ENCODE measurements around the gene SCFD2.

DNA sequence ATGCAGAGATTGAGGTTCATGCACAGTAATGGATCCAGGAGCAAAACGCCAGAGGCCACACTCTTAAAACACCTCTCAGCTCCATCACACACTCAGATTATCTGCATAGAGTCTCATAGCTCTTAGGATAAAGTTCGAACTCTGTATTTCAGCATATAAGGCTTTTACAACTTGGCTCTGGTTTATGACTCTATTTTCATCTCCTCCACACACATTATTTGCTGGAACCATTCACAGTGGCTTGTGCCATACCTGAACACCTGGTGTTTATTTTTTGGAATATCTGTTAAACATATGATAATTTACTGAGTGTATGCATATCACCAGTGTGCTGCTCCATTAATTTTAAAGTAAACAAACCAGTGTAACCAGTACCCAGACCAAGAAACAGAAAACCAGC lies 476.5 kb downstream of the SCFD2 start:
- no peak for TF ChIP-seq POLR2A (IDR thresholded peaks at IDR 0.05)
- TF ChIP-seq, protein P1, sequence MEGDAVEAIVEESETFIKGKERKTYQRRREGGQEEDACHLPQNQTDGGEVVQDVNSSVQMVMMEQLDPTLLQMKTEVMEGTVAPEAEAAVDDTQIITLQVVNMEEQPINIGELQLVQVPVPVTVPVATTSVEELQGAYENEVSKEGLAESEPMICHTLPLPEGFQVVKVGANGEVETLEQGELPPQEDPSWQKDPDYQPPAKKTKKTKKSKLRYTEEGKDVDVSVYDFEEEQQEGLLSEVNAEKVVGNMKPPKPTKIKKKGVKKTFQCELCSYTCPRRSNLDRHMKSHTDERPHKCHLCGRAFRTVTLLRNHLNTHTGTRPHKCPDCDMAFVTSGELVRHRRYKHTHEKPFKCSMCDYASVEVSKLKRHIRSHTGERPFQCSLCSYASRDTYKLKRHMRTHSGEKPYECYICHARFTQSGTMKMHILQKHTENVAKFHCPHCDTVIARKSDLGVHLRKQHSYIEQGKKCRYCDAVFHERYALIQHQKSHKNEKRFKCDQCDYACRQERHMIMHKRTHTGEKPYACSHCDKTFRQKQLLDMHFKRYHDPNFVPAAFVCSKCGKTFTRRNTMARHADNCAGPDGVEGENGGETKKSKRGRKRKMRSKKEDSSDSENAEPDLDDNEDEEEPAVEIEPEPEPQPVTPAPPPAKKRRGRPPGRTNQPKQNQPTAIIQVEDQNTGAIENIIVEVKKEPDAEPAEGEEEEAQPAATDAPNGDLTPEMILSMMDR (IDR thresholded peaks at IDR 0.05): no peak
